Measurements from ENCODE around the gene RGS21.
"Not testable (repeated sequence)": the region's sequence is repeated elsewhere in the genome, so short reads cannot be mapped to it uniquely, and the experiment has no call there.

The RGS21 gene

GRCh38 chr1:192316942-192317450 is at the start of gene RGS21:
Gene RGS21, plus strand, starts transcription at chr1:192316992. Its CDS starts 26,045 bp downstream, at chr1:192343037.
- no peak for FAIRE-seq

- no peak for FAIRE-seq
These were observed 48.2 kb upstream of the RGS21 start for GRCh38 chr1:192268468-192269052.

- FAIRE-seq, result no peak
These were observed 46.4 kb upstream of the RGS21 start for GRCh38 chr1:192270398-192270797.

- no peak for FAIRE-seq
These were observed 44.1 kb upstream of the RGS21 start for GRCh38 chr1:192272732-192273131.

GRCh38 chr1:192274588-192274987 is 42.2 kb upstream of the RGS21 start:
- FAIRE-seq, result no peak

- no peak for FAIRE-seq
These were observed 39.2 kb upstream of the RGS21 start for GRCh38 chr1:192277635-192278034.

- no peak for FAIRE-seq
These were observed 31.9 kb upstream of the RGS21 start for GRCh38 chr1:192284927-192285326.

GRCh38 chr1:192303029-192303428 is 13.8 kb upstream of the RGS21 start:
- no peak for FAIRE-seq

- FAIRE-seq, result not testable (repeated sequence)
These were observed 8.5 kb upstream of the RGS21 start for GRCh38 chr1:192308314-192308713.

- FAIRE-seq, result peak; percentile 94
These were observed 5.5 kb upstream of the RGS21 start for GRCh38 chr1:192311281-192311680.

- no peak for FAIRE-seq
These were observed 11.2 kb downstream of the RGS21 start for GRCh38 chr1:192327997-192328396.

GRCh38 chr1:192342842-192343241 is 26.1 kb downstream of the RGS21 start:
- no peak for FAIRE-seq

- no peak for FAIRE-seq
These were observed 26.6 kb downstream of the RGS21 start for GRCh38 chr1:192343344-192343743.

GRCh38 chr1:192349314-192349713 is 32.5 kb downstream of the RGS21 start:
- FAIRE-seq, result no peak

- no peak for FAIRE-seq
These were observed 33.6 kb downstream of the RGS21 start for GRCh38 chr1:192350356-192350755.

GRCh38 chr1:192351550-192351949 is 34.8 kb downstream of the RGS21 start:
- FAIRE-seq, result peak; percentile 84

- no peak for FAIRE-seq
These were observed 41.1 kb downstream of the RGS21 start for GRCh38 chr1:192357924-192358323.

GRCh38 chr1:192358402-192358801 is 41.6 kb downstream of the RGS21 start:
- FAIRE-seq, result no peak

- FAIRE-seq, result no peak
These were observed 42.0 kb downstream of the RGS21 start for GRCh38 chr1:192358822-192359221.

- no peak for FAIRE-seq
These were observed 46.4 kb downstream of the RGS21 start for GRCh38 chr1:192363177-192363576.

- FAIRE-seq, result no peak
These were observed 50.6 kb downstream of the RGS21 start for GRCh38 chr1:192367436-192367835.

- FAIRE-seq, result no peak
These were observed 58.5 kb downstream of the RGS21 start for GRCh38 chr1:192375306-192375705.

- FAIRE-seq, result no peak
These were observed 59.6 kb downstream of the RGS21 start for GRCh38 chr1:192376374-192376773.

GRCh38 chr1:192378276-192378675 is 61.5 kb downstream of the RGS21 start:
- no peak for FAIRE-seq

GRCh38 chr1:192378878-192379277 is 62.1 kb downstream of the RGS21 start:
- FAIRE-seq, result no peak

Measured in A204.1 (cell line).